ENCODE results near the gene NHEJ1. TPM values are rescaled to one million over a fixed set of nuclear protein-coding genes. Genes with fewer than 3 reads are reported as not detected.

The NHEJ1 gene
- total and polyA plus RNA-seq, 2 donors, result 8.3 to 12.3 TPM

- DNase-seq (ENCODE audit: low read depth in 6 of 9, low spot score in 9 of 9), result no peak
- WGBS, result 97% methylated on average over 1 of the region's 1 CpG
- H3K4me3 ChIP-seq (ENCODE audit: low read length in 2 of 2), result no peak overlapping the region
- H3K27ac ChIP-seq (ENCODE audit: low read depth in 1 of 2, low read length in 1 of 2), result no peak overlapping the region
- no peaks in the 10 kb centered on the region for H3K27me3 ChIP-seq (ENCODE audit: control insufficient read depth in 2 of 2, insufficient read depth in 1 of 2, low read length in 1 of 2)
- H3K36me3 ChIP-seq (ENCODE audit: control insufficient read depth in 2 of 2, insufficient read depth in 2 of 2, low read length in 1 of 2), result no peaks in the 10 kb centered on the region
- H3K4me1 ChIP-seq (ENCODE audit: control insufficient read depth in 2 of 2, insufficient read depth in 2 of 2, low read length in 2 of 2), result peaks cover 0 to 2% of the 10 kb centered on the region in 2 donors
- no peaks in the 10 kb centered on the region for H3K9me3 ChIP-seq (ENCODE audit: control insufficient read depth in 2 of 2, insufficient read depth in 1 of 2, low read length in 1 of 2)
These were observed 72.8 kb downstream of the NHEJ1 start for GRCh38 chr2:219087848-219088247.

DNA sequence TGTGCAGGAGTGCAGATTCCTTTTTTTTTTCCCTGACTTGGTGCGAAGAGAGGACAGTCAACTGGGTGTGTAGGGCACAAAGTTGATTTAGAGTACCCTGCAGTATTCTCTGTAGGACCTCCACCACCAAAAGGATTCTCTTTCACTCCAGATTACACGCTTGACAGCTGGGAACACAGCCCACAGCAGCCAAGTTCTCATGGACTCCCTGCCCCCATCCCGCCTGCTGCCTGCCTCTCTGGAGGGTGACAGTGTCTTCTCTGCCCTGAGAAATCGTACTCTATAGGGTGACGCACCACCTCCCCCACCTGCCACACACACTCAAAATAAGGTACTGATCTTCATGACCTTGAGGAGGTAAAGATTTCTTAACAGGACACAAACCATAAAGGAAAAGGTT lies 73.3 kb downstream of the NHEJ1 start:
- no peaks in the 10 kb centered on the region for H3K27me3 ChIP-seq (ENCODE audit: control insufficient read depth in 2 of 2, insufficient read depth in 1 of 2, low read length in 1 of 2)
- WGBS, result 97% methylated on average over 5 of the region's 5 CpGs
- H3K27ac ChIP-seq (ENCODE audit: low read depth in 1 of 2, low read length in 1 of 2), result no peak overlapping the region
- no peak overlapping the region for H3K4me3 ChIP-seq (ENCODE audit: low read length in 2 of 2)
- H3K9me3 ChIP-seq (ENCODE audit: control insufficient read depth in 2 of 2, insufficient read depth in 1 of 2, low read length in 1 of 2), result no peaks in the 10 kb centered on the region
- H3K4me1 ChIP-seq (ENCODE audit: control insufficient read depth in 2 of 2, insufficient read depth in 2 of 2, low read length in 2 of 2), result peaks cover 0 to 2% of the 10 kb centered on the region in 2 donors
- DNase-seq (ENCODE audit: low read depth in 6 of 9, low spot score in 9 of 9), result no peak
- no peaks in the 10 kb centered on the region for H3K36me3 ChIP-seq (ENCODE audit: control insufficient read depth in 2 of 2, insufficient read depth in 2 of 2, low read length in 1 of 2)

DNA sequence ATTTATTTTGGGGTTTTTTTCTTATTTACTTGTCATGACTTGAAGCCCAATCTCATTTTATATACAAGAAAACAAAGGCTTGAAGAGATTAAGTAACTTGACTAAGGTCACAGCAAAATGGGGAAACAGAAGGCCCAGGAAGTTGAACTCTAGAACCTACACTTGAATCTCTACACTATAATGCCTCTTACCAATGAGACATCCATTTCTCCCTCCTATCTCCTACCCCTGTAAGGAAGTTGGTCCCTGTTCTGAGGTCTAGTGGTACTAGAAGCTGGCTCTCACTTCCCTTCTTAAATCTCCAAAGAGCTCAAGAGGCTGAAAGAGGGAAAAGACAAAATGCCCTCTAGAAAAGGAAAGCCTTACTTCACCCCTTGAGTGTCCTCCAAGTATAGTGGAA lies 74.4 kb downstream of the NHEJ1 start:
- Histone ChIP-seq H3K4me3 (ENCODE audit: low read length in 2 of 2) (no peak overlapping the region), H3K9me3 (ENCODE audit: control insufficient read depth in 2 of 2, insufficient read depth in 1 of 2, low read length in 1 of 2) (no peaks in the 10 kb centered on the region), H3K27me3 (ENCODE audit: control insufficient read depth in 2 of 2, insufficient read depth in 1 of 2, low read length in 1 of 2) (no peaks in the 10 kb centered on the region), H3K36me3 (ENCODE audit: control insufficient read depth in 2 of 2, insufficient read depth in 2 of 2, low read length in 1 of 2) (no peaks in the 10 kb centered on the region), H3K4me1 (ENCODE audit: control insufficient read depth in 2 of 2, insufficient read depth in 2 of 2, low read length in 2 of 2) (peaks cover 0 to 2% of the 10 kb centered on the region in 2 donors), H3K27ac (ENCODE audit: low read depth in 1 of 2, low read length in 1 of 2) (no peak overlapping the region)
- no peak for DNase-seq (ENCODE audit: low read depth in 6 of 9, low spot score in 9 of 9)

GRCh38 chr2:219084791-219085190 lies 75.8 kb downstream of the NHEJ1 start:
- no peak for DNase-seq (ENCODE audit: low read depth in 6 of 9, low spot score in 9 of 9)
- Histone ChIP-seq H3K36me3 (ENCODE audit: control insufficient read depth in 2 of 2, insufficient read depth in 2 of 2, low read length in 1 of 2) (no peaks in the 10 kb centered on the region), H3K4me1 (ENCODE audit: control insufficient read depth in 2 of 2, insufficient read depth in 2 of 2, low read length in 2 of 2) (peaks cover 0 to 2% of the 10 kb centered on the region in 2 donors), H3K9me3 (ENCODE audit: control insufficient read depth in 2 of 2, insufficient read depth in 1 of 2, low read length in 1 of 2) (no peaks in the 10 kb centered on the region), H3K27me3 (ENCODE audit: control insufficient read depth in 2 of 2, insufficient read depth in 1 of 2, low read length in 1 of 2) (no peaks in the 10 kb centered on the region), H3K4me3 (ENCODE audit: low read length in 2 of 2) (no peak overlapping the region), H3K27ac (ENCODE audit: low read depth in 1 of 2, low read length in 1 of 2) (no peak overlapping the region)

DNA sequence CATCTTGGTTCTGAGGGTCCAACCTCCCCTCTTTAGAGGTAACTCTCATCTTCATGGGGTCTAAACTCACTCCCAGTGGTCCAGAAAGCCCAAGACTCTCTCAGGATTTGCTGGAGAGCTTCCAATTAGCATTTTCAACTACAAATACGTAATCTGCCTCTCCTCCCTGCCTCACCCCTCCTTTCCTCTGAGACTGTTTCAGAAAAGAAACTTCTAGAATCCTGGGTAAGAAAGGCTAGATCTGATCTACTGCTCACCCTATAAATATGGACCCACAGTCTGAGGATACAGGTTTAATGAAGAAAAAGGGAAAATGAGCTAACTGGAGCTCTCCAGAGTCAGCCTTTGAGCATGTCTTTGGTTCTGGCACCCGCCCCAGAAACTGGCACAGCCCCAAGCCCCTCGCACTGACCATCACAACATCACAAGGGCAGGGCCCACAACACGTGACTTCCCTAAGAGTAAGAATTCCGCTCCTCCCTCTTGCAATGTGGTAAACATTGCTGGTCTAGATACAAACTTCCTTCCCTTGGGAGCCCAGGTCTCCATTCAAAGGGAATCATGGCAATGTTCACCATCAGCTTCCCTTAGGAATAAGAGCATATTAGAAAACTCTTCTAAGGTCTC lies 78.2 kb downstream of the NHEJ1 start:
- no peaks in the 10 kb centered on the region for H3K27me3 ChIP-seq (ENCODE audit: control insufficient read depth in 2 of 2, insufficient read depth in 1 of 2, low read length in 1 of 2)
- H3K36me3 ChIP-seq (ENCODE audit: control insufficient read depth in 2 of 2, insufficient read depth in 2 of 2, low read length in 1 of 2), result peaks cover 0 to 3% of the 10 kb centered on the region in 2 donors
- H3K4me1 ChIP-seq (ENCODE audit: control insufficient read depth in 2 of 2, insufficient read depth in 2 of 2, low read length in 2 of 2), result peaks cover 0 to 2% of the 10 kb centered on the region in 2 donors
- H3K27ac ChIP-seq (ENCODE audit: low read depth in 1 of 2, low read length in 1 of 2), result no peak overlapping the region
- no peak for DNase-seq (ENCODE audit: low read depth in 6 of 9, low spot score in 9 of 9)
- H3K9me3 ChIP-seq (ENCODE audit: control insufficient read depth in 2 of 2, insufficient read depth in 1 of 2, low read length in 1 of 2), result no peaks in the 10 kb centered on the region
- 94% methylated on average over 5 of the region's 5 CpGs for WGBS
- no peak overlapping the region for H3K4me3 ChIP-seq (ENCODE audit: low read length in 2 of 2)

- Histone ChIP-seq H3K9me3 (ENCODE audit: control insufficient read depth in 2 of 2, insufficient read depth in 1 of 2, low read length in 1 of 2) (no peaks in the 10 kb centered on the region), H3K27ac (ENCODE audit: low read depth in 1 of 2, low read length in 1 of 2) (no peak overlapping the region)
- no peak for DNase-seq (ENCODE audit: low read depth in 6 of 9, low spot score in 9 of 9)
These were observed 78.8 kb downstream of the NHEJ1 start for GRCh38 chr2:219081701-219082331.

GRCh38 chr2:219081096-219081495 lies 79.5 kb downstream of the NHEJ1 start:
- peaks cover 8 to 12% of the 10 kb centered on the region in 2 donors for H3K36me3 ChIP-seq (ENCODE audit: control insufficient read depth in 2 of 2, insufficient read depth in 2 of 2, low read length in 1 of 2)
- no peaks in the 10 kb centered on the region for H3K4me1 ChIP-seq (ENCODE audit: control insufficient read depth in 2 of 2, insufficient read depth in 2 of 2, low read length in 2 of 2)
- no peaks in the 10 kb centered on the region for H3K9me3 ChIP-seq (ENCODE audit: control insufficient read depth in 2 of 2, insufficient read depth in 1 of 2, low read length in 1 of 2)
- no peak for DNase-seq (ENCODE audit: low read depth in 6 of 9, low spot score in 9 of 9)
- 99% methylated on average over 7 of the region's 7 CpGs for WGBS
- H3K4me3 ChIP-seq (ENCODE audit: low read length in 2 of 2), result no peak overlapping the region
- H3K27ac ChIP-seq (ENCODE audit: low read depth in 1 of 2, low read length in 1 of 2), result no peak overlapping the region
- H3K27me3 ChIP-seq (ENCODE audit: control insufficient read depth in 2 of 2, insufficient read depth in 1 of 2, low read length in 1 of 2), result no peaks in the 10 kb centered on the region

More at GRCh38 chr2:219081701-219082331, 78.8 kb downstream of the NHEJ1 start:
- H3K27me3 ChIP-seq (ENCODE audit: control insufficient read depth in 2 of 2, insufficient read depth in 1 of 2, low read length in 1 of 2), result no peaks in the 10 kb centered on the region
- H3K4me3 ChIP-seq (ENCODE audit: low read length in 2 of 2), result no peak overlapping the region
- H3K36me3 ChIP-seq (ENCODE audit: control insufficient read depth in 2 of 2, insufficient read depth in 2 of 2, low read length in 1 of 2), result peaks cover 4 to 9% of the 10 kb centered on the region in 2 donors
- H3K4me1 ChIP-seq (ENCODE audit: control insufficient read depth in 2 of 2, insufficient read depth in 2 of 2, low read length in 2 of 2), result peaks cover 0 to 2% of the 10 kb centered on the region in 2 donors

DNA sequence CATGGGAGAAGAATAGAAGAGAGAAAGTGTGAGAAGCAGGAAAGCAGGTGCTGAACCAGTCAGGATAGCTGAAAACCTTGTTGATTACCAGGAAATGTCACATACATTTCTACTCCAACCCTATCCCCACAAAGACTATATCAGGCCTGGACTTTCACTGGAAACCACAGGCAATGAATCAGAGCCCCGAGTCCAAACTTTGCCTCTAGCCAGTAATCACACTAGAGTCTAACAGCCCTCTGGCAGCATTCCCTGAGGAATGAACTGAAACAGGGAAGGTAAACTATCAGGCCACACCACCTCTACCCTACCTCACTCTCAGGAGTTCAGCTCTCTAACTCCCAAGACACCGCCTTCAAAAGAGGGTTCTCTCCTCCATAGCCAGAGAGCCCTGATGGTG lies 81.2 kb downstream of the NHEJ1 start:
- no peaks in the 10 kb centered on the region for H3K4me1 ChIP-seq (ENCODE audit: control insufficient read depth in 2 of 2, insufficient read depth in 2 of 2, low read length in 2 of 2)
- H3K9me3 ChIP-seq (ENCODE audit: control insufficient read depth in 2 of 2, insufficient read depth in 1 of 2, low read length in 1 of 2), result no peaks in the 10 kb centered on the region
- H3K36me3 ChIP-seq (ENCODE audit: control insufficient read depth in 2 of 2, insufficient read depth in 2 of 2, low read length in 1 of 2), result peaks cover 8 to 24% of the 10 kb centered on the region in 2 donors
- no peak overlapping the region for H3K4me3 ChIP-seq (ENCODE audit: low read length in 2 of 2)
- DNase-seq (ENCODE audit: low read depth in 6 of 9, low spot score in 9 of 9), result no peak
- 95% methylated on average over 2 of the region's 2 CpGs for WGBS
- H3K27ac ChIP-seq (ENCODE audit: low read depth in 1 of 2, low read length in 1 of 2), result no peak overlapping the region
- no peaks in the 10 kb centered on the region for H3K27me3 ChIP-seq (ENCODE audit: control insufficient read depth in 2 of 2, insufficient read depth in 1 of 2, low read length in 1 of 2)

DNA sequence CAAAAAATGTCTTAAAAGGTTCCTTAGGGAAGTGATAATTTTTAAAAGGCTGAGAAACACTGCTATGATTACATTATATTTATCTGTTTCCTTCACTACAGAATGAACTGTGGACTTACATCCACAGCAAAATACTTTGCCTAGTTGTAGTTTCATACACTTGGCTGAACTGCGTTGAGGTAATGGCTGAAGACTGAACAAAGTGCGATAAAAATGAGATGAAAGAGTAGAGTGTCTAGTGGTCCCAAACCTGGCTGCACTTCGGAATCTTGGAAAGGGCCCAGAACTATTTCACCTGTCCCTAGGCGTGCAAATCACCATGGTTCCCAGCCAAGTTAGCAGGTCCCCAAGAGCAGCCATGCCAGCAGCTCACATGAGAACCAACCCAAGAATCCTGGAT lies 81.7 kb downstream of the NHEJ1 start:
- H3K9me3 ChIP-seq (ENCODE audit: control insufficient read depth in 2 of 2, insufficient read depth in 1 of 2, low read length in 1 of 2), result no peaks in the 10 kb centered on the region
- H3K27ac ChIP-seq (ENCODE audit: low read depth in 1 of 2, low read length in 1 of 2), result no peak overlapping the region
- peaks cover 8 to 24% of the 10 kb centered on the region in 2 donors for H3K36me3 ChIP-seq (ENCODE audit: control insufficient read depth in 2 of 2, insufficient read depth in 2 of 2, low read length in 1 of 2)
- 97% methylated on average over 4 of the region's 4 CpGs for WGBS
- no peaks in the 10 kb centered on the region for H3K4me1 ChIP-seq (ENCODE audit: control insufficient read depth in 2 of 2, insufficient read depth in 2 of 2, low read length in 2 of 2)
- H3K27me3 ChIP-seq (ENCODE audit: control insufficient read depth in 2 of 2, insufficient read depth in 1 of 2, low read length in 1 of 2), result no peaks in the 10 kb centered on the region
- DNase-seq (ENCODE audit: low read depth in 6 of 9, low spot score in 9 of 9), result no peak
- no peak overlapping the region for H3K4me3 ChIP-seq (ENCODE audit: low read length in 2 of 2)
